CD4-positive, alpha-beta T cell treated with Interleukin-4 for 1 hour (primary cell): Measurements from ENCODE around the gene RAD51B.

Source experiments
- DNase-seq, 2 donors: peaks; one replicate each; pipeline ENCODE4 v3.0.0-alpha.2; 2020 to 2022

Gene RAD51B

GRCh38 chr14:68589447-68590200 lies 770.0 kb downstream of the RAD51B start:
- DNase-seq: no peak

- DNase-seq: no peak
These were observed 770.6 kb downstream of the RAD51B start for GRCh38 chr14:68590201-68590522.

GRCh38 chr14:68591786-68592185 lies 772.2 kb downstream of the RAD51B start:
- no peak for DNase-seq

GRCh38 chr14:68592948-68593556 lies 773.5 kb downstream of the RAD51B start:
- no peak for DNase-seq

GRCh38 chr14:68593806-68594536 lies 774.4 kb downstream of the RAD51B start:
- DNase-seq: peak in 1 of 2 donors; percentile 14

GRCh38 chr14:68594737-68595380 lies 775.3 kb downstream of the RAD51B start:
- no peak for DNase-seq

GRCh38 chr14:68596211-68596610 lies 776.6 kb downstream of the RAD51B start:
- DNase-seq: no peak

- DNase-seq: no peak
These were observed 777.1 kb downstream of the RAD51B start for GRCh38 chr14:68596701-68597100.

- no peak for DNase-seq
These were observed 778.5 kb downstream of the RAD51B start for GRCh38 chr14:68598089-68598488.

- DNase-seq: peak; percentile 11 to 69
These were observed 779.3 kb downstream of the RAD51B start for GRCh38 chr14:68598621-68599447.

- DNase-seq: no peak
These were observed 780.5 kb downstream of the RAD51B start for GRCh38 chr14:68599896-68600610.

- no peak for DNase-seq
These were observed 782.9 kb downstream of the RAD51B start for GRCh38 chr14:68602507-68602906.

- DNase-seq: no peak
These were observed 784.2 kb downstream of the RAD51B start for GRCh38 chr14:68603533-68604360.

GRCh38 chr14:68604361-68604730 lies 784.8 kb downstream of the RAD51B start:
- no peak for DNase-seq

GRCh38 chr14:68604822-68605221 lies 785.2 kb downstream of the RAD51B start:
- DNase-seq: no peak

GRCh38 chr14:68606176-68606575 lies 786.6 kb downstream of the RAD51B start:
- DNase-seq: no peak

GRCh38 chr14:68606644-68607043 lies 787.1 kb downstream of the RAD51B start:
- no peak for DNase-seq

GRCh38 chr14:68607081-68607866 lies 787.7 kb downstream of the RAD51B start:
- DNase-seq: no peak

GRCh38 chr14:68607867-68608573 lies 788.4 kb downstream of the RAD51B start:
- peak in 1 of 2 donors; percentile 29 for DNase-seq

- no peak for DNase-seq
These were observed 789.0 kb downstream of the RAD51B start for GRCh38 chr14:68608574-68608962.
